Measurements from ENCODE around the gene ZMAT2.
"Not testable (repeated sequence)": the region's sequence is repeated elsewhere in the genome, so short reads cannot be mapped to it uniquely, and the experiment has no call there.

Gene ZMAT2

GRCh38 chr5:140700177-140701144, at the start of gene ZMAT2:
Gene ZMAT2, plus strand, starts transcription at chr5:140700447. Its CDS starts 14 bp downstream, at chr5:140700461.
- TF ChIP-seq ZFX (IDR thresholded peaks at IDR 0.05), result no peak
- TF ChIP-seq, protein P1, sequence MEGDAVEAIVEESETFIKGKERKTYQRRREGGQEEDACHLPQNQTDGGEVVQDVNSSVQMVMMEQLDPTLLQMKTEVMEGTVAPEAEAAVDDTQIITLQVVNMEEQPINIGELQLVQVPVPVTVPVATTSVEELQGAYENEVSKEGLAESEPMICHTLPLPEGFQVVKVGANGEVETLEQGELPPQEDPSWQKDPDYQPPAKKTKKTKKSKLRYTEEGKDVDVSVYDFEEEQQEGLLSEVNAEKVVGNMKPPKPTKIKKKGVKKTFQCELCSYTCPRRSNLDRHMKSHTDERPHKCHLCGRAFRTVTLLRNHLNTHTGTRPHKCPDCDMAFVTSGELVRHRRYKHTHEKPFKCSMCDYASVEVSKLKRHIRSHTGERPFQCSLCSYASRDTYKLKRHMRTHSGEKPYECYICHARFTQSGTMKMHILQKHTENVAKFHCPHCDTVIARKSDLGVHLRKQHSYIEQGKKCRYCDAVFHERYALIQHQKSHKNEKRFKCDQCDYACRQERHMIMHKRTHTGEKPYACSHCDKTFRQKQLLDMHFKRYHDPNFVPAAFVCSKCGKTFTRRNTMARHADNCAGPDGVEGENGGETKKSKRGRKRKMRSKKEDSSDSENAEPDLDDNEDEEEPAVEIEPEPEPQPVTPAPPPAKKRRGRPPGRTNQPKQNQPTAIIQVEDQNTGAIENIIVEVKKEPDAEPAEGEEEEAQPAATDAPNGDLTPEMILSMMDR (conservative IDR thresholded peaks at IDR 0.05), result no peak
- H3K27ac ChIP-seq, result peak within 1 kb of the TSS; percentile 66

DNA sequence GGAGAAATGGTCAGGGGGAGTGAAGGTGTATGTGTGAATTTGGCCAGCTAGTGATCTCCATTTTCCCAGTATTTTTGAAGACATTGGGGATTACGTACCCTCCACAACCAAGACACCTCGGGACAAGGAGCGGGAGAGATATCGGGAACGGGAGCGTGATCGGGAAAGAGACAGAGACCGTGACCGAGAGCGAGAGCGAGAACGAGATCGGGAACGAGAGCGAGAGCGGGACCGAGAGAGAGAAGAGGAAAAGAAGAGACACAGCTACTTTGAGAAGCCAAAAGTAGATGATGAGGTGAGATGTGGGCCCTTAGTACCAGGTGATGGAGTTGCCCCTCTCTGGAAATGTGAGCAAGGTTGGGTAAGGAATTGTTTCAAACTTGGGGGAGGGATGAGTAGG, 41.4 kb upstream of the ZMAT2 start:
- TF ChIP-seq, protein P1 (conservative IDR thresholded peaks at IDR 0.05), result no peak
- TF ChIP-seq ZFX (IDR thresholded peaks at IDR 0.05), result no peak
- no peak overlapping the region for H3K27ac ChIP-seq

DNA sequence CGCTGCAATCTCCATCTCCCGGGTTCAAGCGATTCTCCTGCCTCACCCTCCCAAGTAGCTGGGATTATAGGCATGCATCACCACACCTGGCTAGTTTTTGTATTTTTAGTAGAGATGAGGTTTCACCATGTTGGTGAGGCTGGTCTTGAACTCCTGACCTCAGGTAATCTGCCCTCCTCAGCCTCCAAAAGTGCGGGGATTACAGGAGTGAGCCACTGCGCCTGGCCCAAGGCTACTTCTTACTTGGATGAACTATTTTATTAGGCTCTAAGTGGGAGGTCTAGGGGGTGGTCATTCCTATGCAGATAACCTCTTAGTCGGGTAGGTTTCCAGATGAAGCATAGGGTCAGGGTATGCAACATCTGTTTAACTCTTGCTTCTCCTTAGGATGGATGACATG, 39.9 kb upstream of the ZMAT2 start:
- H3K27ac ChIP-seq, result not testable (repeated sequence)

GRCh38 chr5:140664030-140664358, 36.3 kb upstream of the ZMAT2 start:
- TF ChIP-seq, protein P1 (conservative IDR thresholded peaks at IDR 0.05), result no peak
- TF ChIP-seq ZFX (IDR thresholded peaks at IDR 0.05), result no peak
- H3K27ac ChIP-seq, result peak overlapping the region; percentile 88

- peak within 1 kb of the TSS; percentile 88 for H3K27ac ChIP-seq
- no peak for TF ChIP-seq ZFX (IDR thresholded peaks at IDR 0.05)
- TF ChIP-seq, protein P1 (conservative IDR thresholded peaks at IDR 0.05), result no peak
Observed at GRCh38 chr5:140664359-140665119, 35.7 kb upstream of the ZMAT2 start, which contains the start of gene WDR55. Gene WDR55, plus strand, starts transcription at chr5:140664904. Its CDS starts 9 bp downstream, at chr5:140664913.

- H3K27ac ChIP-seq, result not testable (repeated sequence)
Observed at GRCh38 chr5:140671035-140671434, 29.2 kb upstream of the ZMAT2 start.

DNA sequence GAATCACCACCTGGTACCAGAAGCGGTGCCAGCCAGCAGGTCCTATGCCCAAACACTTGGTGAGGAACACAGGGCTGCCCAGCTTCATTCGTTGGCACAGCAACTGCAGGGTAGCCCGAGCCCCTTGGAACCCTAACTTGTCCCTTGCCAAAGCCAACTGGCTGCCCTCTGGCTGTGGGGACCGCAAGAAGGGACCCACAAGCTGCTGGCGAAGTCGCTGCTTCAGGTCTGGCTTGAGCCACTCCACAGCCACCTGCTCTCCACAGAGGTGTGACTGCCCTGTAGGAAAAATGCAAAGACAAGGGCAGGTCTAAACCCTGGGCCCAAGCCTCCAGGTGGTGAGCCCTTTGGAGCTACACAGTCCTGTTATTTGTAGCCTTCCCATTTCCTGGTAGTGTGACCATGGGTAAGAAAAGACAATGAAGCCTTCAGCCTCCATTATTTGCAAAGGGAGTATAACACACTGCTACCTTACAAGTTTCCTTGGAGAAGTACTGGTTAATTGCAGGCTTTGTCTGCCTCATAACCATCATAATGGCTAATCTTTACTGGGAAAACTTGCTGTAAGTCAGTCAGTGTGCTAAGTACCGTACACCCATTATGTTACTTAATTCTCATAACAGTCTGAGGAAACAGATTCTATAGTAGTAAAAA, 28.6 kb upstream of the ZMAT2 start:
- TF ChIP-seq ZFX (IDR thresholded peaks at IDR 0.05), result no peak
- TF ChIP-seq, protein P1 (conservative IDR thresholded peaks at IDR 0.05), result no peak
- no peak overlapping the region for H3K27ac ChIP-seq

Data from C4-2B (cell line).